GM12801 (cell line): Measurements from ENCODE around the gene NACC2.

Experiments used
- CTCF ChIP-seq: IDR thresholded peaks from one replicate; pipeline ENCODE4 v1.5.1; 2011; ENCODE audit warnings: control low read depth; ENCODE audit not compliant: insufficient read length; ENCODE audit errors: extremely low read depth

The NACC2 gene

GRCh38 chr9:135993765-135994500 is 101.2 kb downstream of the NACC2 start:
- no peak for TF ChIP-seq CTCF

GRCh38 chr9:135993409-135993742 is 101.7 kb downstream of the NACC2 start:
- TF ChIP-seq CTCF = no peak

- TF ChIP-seq CTCF = no peak
These were observed 102.3 kb downstream of the NACC2 start for GRCh38 chr9:135992486-135993408.

- TF ChIP-seq CTCF = no peak
These were observed 103.3 kb downstream of the NACC2 start for GRCh38 chr9:135991771-135992170.

- no peak for TF ChIP-seq CTCF
These were observed 104.3 kb downstream of the NACC2 start for GRCh38 chr9:135990468-135991429.

- TF ChIP-seq CTCF = no peak
These were observed 105.2 kb downstream of the NACC2 start for GRCh38 chr9:135989722-135990467.
